Fibroblast of lung (primary cell): ENCODE data around the gene PRKCQ. TPM values are rescaled to one million over a fixed set of nuclear protein-coding genes. Genes with fewer than 3 reads are reported as not detected.

ENCODE experiments used
- DNase-seq, 2 donors: peaks; one replicate each; pipeline versions ENCODE4 v3.0.0 to v3.0.0-alpha.2; 2010; ENCODE audit warnings: low read depth in 2 of 2
- H2AFZ ChIP-seq: 2 replicates; pipeline ENCODE4 v1.5.1; 2012; ENCODE audit warnings: low read length, control low read depth, inconsistent platforms
- H3K27ac ChIP-seq: 2 replicates; pipeline ENCODE4 v1.5.1; 2011; ENCODE audit warnings: low read length, control low read depth; ENCODE audit not compliant: insufficient read depth
- H3K27me3 ChIP-seq: 2 replicates; pipeline ENCODE4 v1.5.1; 2011; ENCODE audit warnings: mild to moderate bottlenecking, low read length; ENCODE audit not compliant: control insufficient read depth, insufficient read depth
- H3K36me3 ChIP-seq: 2 replicates; pipeline ENCODE4 v1.5.1; 2011; ENCODE audit warnings: low read length; ENCODE audit not compliant: control insufficient read depth, insufficient read depth
- H3K4me1 ChIP-seq: 2 replicates; pipeline ENCODE4 v1.5.1; 2011; ENCODE audit warnings: low read length; ENCODE audit not compliant: control insufficient read depth, insufficient read depth; ENCODE audit errors: extremely low read depth
- H3K4me2 ChIP-seq: 2 replicates; pipeline ENCODE4 v1.5.1; 2011; ENCODE audit warnings: low read length, control low read depth; ENCODE audit not compliant: insufficient read depth; ENCODE audit errors: extremely low read depth
- H3K4me3 ChIP-seq, 4 experiments: fragments of 200-600 bp in 1 of 4; sonication (generic) in 1 of 4; replicated peaks in 1 of 4; 2 replicates each; pipeline ENCODE4 v1.5.1; 2011 to 2016; ENCODE audit warnings: low read length in 4 of 4, low read depth in 3 of 4, mild to moderate bottlenecking in 3 of 4, control low read depth in 2 of 4, inconsistent platforms in 1 of 4, mixed read lengths in 1 of 4; ENCODE audit not compliant: insufficient read depth in 1 of 4; ENCODE audit errors: control extremely low read depth in 1 of 4
- H3K79me2 ChIP-seq: 2 replicates; pipeline ENCODE4 v1.5.1; 2012; ENCODE audit warnings: mild to moderate bottlenecking, low read length, inconsistent platforms; ENCODE audit not compliant: control insufficient read depth, insufficient read depth
- H3K9ac ChIP-seq: 2 replicates; pipeline ENCODE4 v1.5.1; 2011; ENCODE audit warnings: mild to moderate bottlenecking, low read length, control low read depth; ENCODE audit not compliant: insufficient read depth
- H3K9me3 ChIP-seq: 2 replicates; pipeline ENCODE4 v1.5.1; 2012; ENCODE audit warnings: low read depth, low read length; ENCODE audit not compliant: control insufficient read depth, insufficient read depth
- H4K20me1 ChIP-seq: 2 replicates; pipeline ENCODE4 v1.5.1; 2011; ENCODE audit warnings: low read length; ENCODE audit not compliant: control insufficient read depth, insufficient read depth; ENCODE audit errors: extremely low read depth
- EZH2 ChIP-seq: IDR thresholded peaks from 2 replicates; pipeline ENCODE4 v1.5.1; 2012; ENCODE audit warnings: low read length, control low read depth, mild to moderate bottlenecking; ENCODE audit errors: missing control alignments
- polyA plus RNA-seq, 2 donors: library from polyadenylated mRNA; depleted of rRNA in 1 of 2; stranded (reverse) in 1 of 2; unstranded in 1 of 2; fragments of >200 nt; gene quantifications; 2 replicates each; pipeline ENCODE4 v1.2.1, GENCODE V29; 2011 to 2012; ENCODE audit warnings: missing spikeins in 1 of 2
- total RNA-seq: library from RNA; depleted of rRNA; stranded (reverse); fragments of >200 nt; gene quantifications from 2 replicates; pipeline ENCODE4 v1.2.1, GENCODE V29; 2014
- TF ChIP-seq, protein P1 (sequence below), 2 donors: IDR thresholded peaks in 1 of 2; conservative IDR thresholded peaks in 1 of 2; 1 replicate in 1 of 2; 2 replicates in 1 of 2; pipeline ENCODE4 v1.5.1; 2011 to 2012; ENCODE audit warnings: low read length in 2 of 2, control low read depth in 1 of 2, inconsistent platforms in 1 of 2, low read depth in 1 of 2, mild to moderate bottlenecking in 1 of 2

The PRKCQ gene
- total and polyA plus RNA-seq, 2 donors (not counting 1 experiment from before 2014, with no cell fraction given) = under 0.01 to 0.01 TPM

DNA sequence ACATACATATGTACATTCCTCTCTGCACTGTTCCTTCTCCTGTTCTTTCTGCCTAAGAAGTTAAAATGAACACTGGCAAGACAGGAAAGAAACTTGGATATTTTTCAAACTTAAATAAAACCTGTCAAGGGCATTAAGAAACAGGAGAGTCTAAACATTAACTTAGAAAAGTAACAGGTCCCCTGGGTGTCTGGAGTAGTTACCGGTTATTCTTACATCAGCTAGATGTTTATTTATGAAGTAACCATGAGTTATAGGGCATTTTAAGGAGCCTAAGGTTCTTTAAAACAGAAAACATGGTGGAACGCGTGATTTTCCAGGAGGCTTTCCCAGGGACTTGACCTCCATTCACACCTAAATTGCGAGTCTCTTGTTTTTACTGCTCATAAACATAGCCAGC is 148.2 kb downstream of the PRKCQ start:
- H2AFZ ChIP-seq = no peak overlapping the region

DNA sequence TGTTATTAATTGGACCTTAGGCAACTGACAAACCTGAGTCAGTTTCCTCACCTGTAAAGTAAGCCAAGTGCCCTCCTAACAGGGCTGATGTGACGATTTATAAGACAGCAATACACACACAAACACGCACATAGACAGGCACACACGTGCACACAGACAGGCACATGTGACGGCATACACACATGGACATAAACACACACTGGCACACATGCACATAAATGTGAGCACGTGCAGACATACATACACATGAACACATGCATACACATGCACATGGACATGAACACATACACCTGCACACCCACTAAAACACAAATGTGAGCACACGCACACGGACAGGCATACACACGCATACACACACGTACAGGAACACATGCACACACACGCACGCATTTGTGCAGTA is 148.9 kb downstream of the PRKCQ start:
- no peak overlapping the region for H3K9ac ChIP-seq
- no peaks in the 10 kb centered on the region for H3K4me1 ChIP-seq
- DNase-seq = no peak
- TF ChIP-seq EZH2 = no peak
- TF ChIP-seq, protein P1, sequence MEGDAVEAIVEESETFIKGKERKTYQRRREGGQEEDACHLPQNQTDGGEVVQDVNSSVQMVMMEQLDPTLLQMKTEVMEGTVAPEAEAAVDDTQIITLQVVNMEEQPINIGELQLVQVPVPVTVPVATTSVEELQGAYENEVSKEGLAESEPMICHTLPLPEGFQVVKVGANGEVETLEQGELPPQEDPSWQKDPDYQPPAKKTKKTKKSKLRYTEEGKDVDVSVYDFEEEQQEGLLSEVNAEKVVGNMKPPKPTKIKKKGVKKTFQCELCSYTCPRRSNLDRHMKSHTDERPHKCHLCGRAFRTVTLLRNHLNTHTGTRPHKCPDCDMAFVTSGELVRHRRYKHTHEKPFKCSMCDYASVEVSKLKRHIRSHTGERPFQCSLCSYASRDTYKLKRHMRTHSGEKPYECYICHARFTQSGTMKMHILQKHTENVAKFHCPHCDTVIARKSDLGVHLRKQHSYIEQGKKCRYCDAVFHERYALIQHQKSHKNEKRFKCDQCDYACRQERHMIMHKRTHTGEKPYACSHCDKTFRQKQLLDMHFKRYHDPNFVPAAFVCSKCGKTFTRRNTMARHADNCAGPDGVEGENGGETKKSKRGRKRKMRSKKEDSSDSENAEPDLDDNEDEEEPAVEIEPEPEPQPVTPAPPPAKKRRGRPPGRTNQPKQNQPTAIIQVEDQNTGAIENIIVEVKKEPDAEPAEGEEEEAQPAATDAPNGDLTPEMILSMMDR (conservative IDR thresholded peaks at IDR 0.05 in 1 of 2, IDR thresholded peaks at IDR 0.05 in 1 of 2; ENCODE audit: low read depth in 1 of 2, low read length in 2 of 2) = no peak
- H3K36me3 ChIP-seq = no peaks in the 10 kb centered on the region
- no peaks in the 10 kb centered on the region for H3K79me2 ChIP-seq
- no peak overlapping the region for H3K4me3 ChIP-seq
- H3K9me3 ChIP-seq = no peaks in the 10 kb centered on the region
- no peak overlapping the region for H3K4me2 ChIP-seq
- H3K27me3 ChIP-seq = no peaks in the 10 kb centered on the region
- H3K27ac ChIP-seq = no peak overlapping the region
- H2AFZ ChIP-seq = no peak overlapping the region
- H4K20me1 ChIP-seq = no peaks in the 10 kb centered on the region

More for the DNA sequence above, 148.2 kb downstream of the PRKCQ start:
- H3K27me3 ChIP-seq = no peaks in the 10 kb centered on the region
- no peaks in the 10 kb centered on the region for H4K20me1 ChIP-seq
- no peak overlapping the region for H3K4me2 ChIP-seq
- H3K27ac ChIP-seq = no peak overlapping the region
- H3K36me3 ChIP-seq = no peaks in the 10 kb centered on the region
- no peaks in the 10 kb centered on the region for H3K9me3 ChIP-seq
- H3K4me1 ChIP-seq = no peaks in the 10 kb centered on the region
- DNase-seq = no peak
- H3K9ac ChIP-seq = no peak overlapping the region
- TF ChIP-seq EZH2 = no peak
- TF ChIP-seq, protein P1 (conservative IDR thresholded peaks at IDR 0.05 in 1 of 2, IDR thresholded peaks at IDR 0.05 in 1 of 2; ENCODE audit: low read depth in 1 of 2, low read length in 2 of 2) = no peak
- H3K79me2 ChIP-seq = no peaks in the 10 kb centered on the region
- H3K4me3 ChIP-seq = no peak overlapping the region

DNA sequence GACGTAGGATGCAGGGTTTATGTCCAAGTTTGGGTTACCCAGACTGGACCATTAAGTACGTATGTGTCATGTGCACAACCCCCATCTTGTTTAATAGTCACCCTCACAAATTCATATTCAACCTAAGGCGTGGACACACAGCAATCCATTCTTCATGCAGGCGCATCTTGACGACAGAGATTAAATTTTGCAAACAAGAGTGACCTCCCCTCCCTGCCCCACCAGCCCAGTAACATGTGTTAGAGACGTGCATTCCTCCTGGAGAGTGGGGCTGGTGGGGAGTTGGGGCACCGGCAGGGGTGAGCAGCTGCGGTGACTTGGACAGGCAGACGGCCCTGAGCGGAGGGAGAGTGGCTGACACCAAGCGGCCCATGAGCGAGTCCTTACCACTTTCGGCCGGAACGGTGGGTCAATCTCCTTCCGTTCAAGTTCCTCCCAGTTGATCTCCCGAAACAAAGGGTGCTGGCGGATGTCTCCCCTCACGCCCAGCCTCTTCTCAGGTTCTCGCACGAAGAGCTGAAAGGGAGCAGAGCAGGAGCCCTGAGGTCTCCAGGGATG is 149.6 kb downstream of the PRKCQ start:
- TF ChIP-seq, protein P1 (conservative IDR thresholded peaks at IDR 0.05 in 1 of 2, IDR thresholded peaks at IDR 0.05 in 1 of 2; ENCODE audit: low read depth in 1 of 2, low read length in 2 of 2) = no peak
- no peak for TF ChIP-seq EZH2
- no peaks in the 10 kb centered on the region for H3K27me3 ChIP-seq
- no peak overlapping the region for H2AFZ ChIP-seq
- no peak overlapping the region for H3K4me3 ChIP-seq
- H3K36me3 ChIP-seq = no peaks in the 10 kb centered on the region
- no peak overlapping the region for H3K9ac ChIP-seq
- no peaks in the 10 kb centered on the region for H3K4me1 ChIP-seq
- H3K27ac ChIP-seq = no peak overlapping the region
- H4K20me1 ChIP-seq = no peaks in the 10 kb centered on the region
- no peak overlapping the region for H3K4me2 ChIP-seq
- H3K79me2 ChIP-seq = no peaks in the 10 kb centered on the region
- no peaks in the 10 kb centered on the region for H3K9me3 ChIP-seq
- DNase-seq = no peak
